K562 (cell line): Measurements from ENCODE around the gene FREM1. TPM values are rescaled to one million over a fixed set of nuclear protein-coding genes. Genes with fewer than 3 reads are reported as not detected.

Source experiments
- ATAC-seq: fragments of 200-7000 bp; cut with Tn5 transposase; 3 replicates; pipeline ENCODE4 v1.9.1; 2020; ENCODE audit warnings: moderate library complexity
- BruUV-seq: library from RNA; stranded (reverse); fragments of 400-500 nt; replicated peaks from 2 replicates; lab custom pipeline; 2021; lab: Mats Ljungman, UMichigan
- CTCF ChIA-PET: fragments of 300-600 bp; formaldehyde crosslinking; extraction: SDS; loops from one replicate; lab custom pipeline; 2021; ENCODE audit warnings: low intra/inter-chr PET ratio; lab: Yijun Ruan, JAX
- POLR2A ChIA-PET: fragments of 300-600, 350-650 bp; sonication (Branson Sonifier 250); formaldehyde crosslinking; extraction: SDS; loops from one replicate; lab custom pipeline; 2021; ENCODE audit warnings: antibody characterized with exemption, inconsistent platforms; lab: Yijun Ruan, JAX
- DNase-seq, 4 experiments: peaks; one replicate each; pipeline versions ENCODE4 v3.0.0 to v3.0.0-alpha.2; 2011 to 2018; ENCODE audit warnings: low spot score in 3 of 4, mixed read lengths in 3 of 4; ENCODE audit errors: extremely low read depth in 1 of 4
- FAIRE-seq: peaks from 2 replicates; lab custom pipeline; 2011; peaks lifted over from hg19 to GRCh38; lab: Jason Lieb, UNC
- H2AFZ ChIP-seq: 2 replicates; pipeline ENCODE4 v1.6.0; 2011; ENCODE audit warnings: low read depth, low read length, control low read depth, inconsistent platforms
- H3K27ac ChIP-seq: fragments of 200-600 bp; 3 replicates; pipeline ENCODE4 v1.8.0; 2011; ENCODE audit warnings: low read depth, mild to moderate bottlenecking, control low read depth, inconsistent platforms, low read length, moderate library complexity, mixed read lengths; ENCODE audit errors: extremely low read depth
- H3K27me3 ChIP-seq, 2 experiments: fragments of 300-600 bp in 1 of 2; 2 replicates in 1 of 2; 3 replicates in 1 of 2; pipeline versions ENCODE4 v1.6.0 to v1.8.0; 2011; ENCODE audit warnings: inconsistent platforms in 2 of 2, low read length in 2 of 2, mild to moderate bottlenecking in 1 of 2, mixed read lengths in 1 of 2, moderate library complexity in 1 of 2; ENCODE audit not compliant: control insufficient read depth in 2 of 2, insufficient read depth in 2 of 2
- H3K36me3 ChIP-seq: fragments of 300-600 bp; 3 replicates; pipeline ENCODE4 v1.8.0; 2011; ENCODE audit warnings: mild to moderate bottlenecking, low read length, inconsistent platforms; ENCODE audit not compliant: control insufficient read depth, insufficient read depth
- H3K4me1 ChIP-seq, 2 experiments: fragments of 200-600 bp in 1 of 2; replicated peaks in 1 of 2; 2 replicates in 1 of 2; 3 replicates in 1 of 2; pipeline versions ENCODE4 v1.5.1 to v1.8.0; 2011; ENCODE audit warnings: inconsistent platforms in 2 of 2, low read length in 2 of 2, mild to moderate bottlenecking in 1 of 2, mixed read lengths in 1 of 2, moderate library complexity in 1 of 2; ENCODE audit not compliant: control insufficient read depth in 2 of 2, insufficient read depth in 2 of 2
- H3K4me2 ChIP-seq: 2 replicates; pipeline ENCODE4 v1.6.1; 2011; ENCODE audit warnings: low read length, control low read depth, inconsistent platforms, mixed read lengths; ENCODE audit not compliant: insufficient read depth
- H3K4me3 ChIP-seq: fragments of 200-600 bp; sonication (generic), shearing (Covaris generic); 2 replicates; pipeline ENCODE4 v1.5.1; 2016; ENCODE audit warnings: control low read depth, inconsistent platforms
- H3K79me2 ChIP-seq: fragments of 200-600 bp; 3 replicates; pipeline ENCODE4 v1.8.0; 2011; ENCODE audit warnings: low read length, inconsistent platforms; ENCODE audit not compliant: control insufficient read depth, insufficient read depth
- H3K9ac ChIP-seq, 2 experiments: 2 replicates each; pipeline versions ENCODE4 v1.6.0 to v1.6.1; 2011; ENCODE audit warnings: low read depth in 2 of 2, low read length in 2 of 2, control low read depth in 1 of 2, inconsistent platforms in 1 of 2, mild to moderate bottlenecking in 1 of 2, mixed read lengths in 1 of 2; ENCODE audit not compliant: insufficient read depth in 1 of 2
- H3K9me1 ChIP-seq: one replicate; pipeline ENCODE4 v1.6.0; 2011; ENCODE audit warnings: inconsistent platforms, mild to moderate bottlenecking, low read length, moderate library complexity; ENCODE audit not compliant: control insufficient read depth, insufficient read depth
- H3K9me3 ChIP-seq: replicated peaks from 2 replicates; pipeline ENCODE4 v1.5.1; 2011; ENCODE audit warnings: low read depth, low read length, inconsistent platforms; ENCODE audit not compliant: control insufficient read depth, insufficient read depth
- H4K20me1 ChIP-seq: replicated peaks from 2 replicates; pipeline ENCODE4 v1.6.1; 2011; ENCODE audit warnings: low read length, inconsistent platforms, mixed read lengths; ENCODE audit not compliant: control insufficient read depth, insufficient read depth
- ASH1L ChIP-seq: fragments of 450-650 bp; IDR thresholded peaks from 2 replicates; pipeline ENCODE4 v1.6.1; 2018; ENCODE audit warnings: borderline replicate concordance, mild to moderate bottlenecking, low read depth; ENCODE audit not compliant: partially characterized antibody
- CHD4 ChIP-seq: fragments of 200-600 bp; sonication (generic); IDR thresholded peaks from 3 replicates; pipeline ENCODE4 v1.6.1; 2012; ENCODE audit warnings: low read depth, mild to moderate bottlenecking, mixed read lengths, low read length, inconsistent platforms; ENCODE audit not compliant: insufficient read depth, insufficient replicate concordance, poor library complexity, severe bottlenecking
- EGR1 ChIP-seq: fragments of 450-650 bp; conservative IDR thresholded peaks from 2 replicates; pipeline ENCODE4 v1.6.1; 2017; ENCODE audit warnings: mild to moderate bottlenecking
- EP400 ChIP-seq: fragments of 450-650 bp; IDR thresholded peaks from 2 replicates; pipeline ENCODE4 v1.6.1; 2017; ENCODE audit warnings: antibody characterized with exemption, mild to moderate bottlenecking, moderate library complexity
- PURB ChIP-seq: sonication (generic); formaldehyde crosslinking; IDR thresholded peaks from 2 replicates; pipeline ENCODE4 v1.9.0; 2021; ENCODE audit warnings: low read depth, mild to moderate bottlenecking, missing genetic modification reagents
- SMARCB1 ChIP-seq: IDR thresholded peaks from 2 replicates; pipeline ENCODE4 v1.6.1; 2011; ENCODE audit warnings: improper control_type of control experiment, low read depth; ENCODE audit not compliant: insufficient read length
- TAL1 ChIP-seq: fragments of 450-650 bp; IDR thresholded peaks from 2 replicates; pipeline ENCODE4 v1.6.1; 2016; ENCODE audit warnings: mild to moderate bottlenecking
- WGBS: fragments of 100-300 bp; shearing (Covaris generic); methylation state at CpG from one replicate; pipeline ENCODE4 v1.1.6; 2016; ENCODE audit warnings: low coverage, mixed read lengths; ENCODE audit not compliant: insufficient coverage; ENCODE audit errors: missing lambda C conversion rate; 5-methylcytosine and 5-hydroxymethylcytosine counted together
- in situ Hi-C: fragments of 300-500 bp; cut with MboI; formaldehyde crosslinking; loops from 4 replicates; pipeline ENCODE4 v1.15.0; 2018; ENCODE audit warnings: inconsistent platforms, mixed read lengths
- intact Hi-C: fragments of 100-400 bp; cut with micrococcal nuclease; formaldehyde crosslinking; loops from 2 replicates; pipeline ENCODE4 v1.14.2; 2022
- polyA plus RNA-seq, 8 experiments: library from polyadenylated mRNA; depleted of rRNA in 4 of 8; stranded (reverse) in 5 of 8; unstranded in 3 of 8; fragments of >200 nt; fragmentation: Nextera tagmentation in 2 of 8; fragmentation: Illumina TruSeq in 1 of 8; extraction: Ambion mirVana in 2 of 8; extraction: Trizol in 1 of 8; gene quantifications; 2 replicates each; pipeline versions ENCODE4 v1.2.1 to v1.2.3, GENCODE V29; 2011 to 2014; ENCODE audit warnings: inconsistent platforms in 1 of 8, missing spikeins in 1 of 8
- total RNA-seq, 7 experiments: library from RNA; depleted of rRNA in 6 of 7; stranded (reverse); fragments of >200 nt in 6 of 7; fragmentation: Illumina TruSeq in 2 of 7; extraction: Trizol in 2 of 7; gene quantifications; 2 replicates each; pipeline versions ENCODE4 v1.2.1 to v1.2.3, GENCODE V29; 2011 to 2021; ENCODE audit warnings: low replicate concordance in 1 of 7
- TF ChIP-seq, protein P1 (sequence below): fragments of 450-650 bp; IDR thresholded peaks from 2 replicates; pipeline ENCODE4 v1.6.1; 2016; ENCODE audit warnings: low read depth
- TF ChIP-seq, protein P2 (sequence below): fragments of 450-650 bp; IDR thresholded peaks from 2 replicates; pipeline ENCODE4 v1.6.1; 2016; ENCODE audit warnings: mild to moderate bottlenecking

FREM1 gene
- total and polyA plus RNA-seq, 9 of the 15 experiments (the other 6 are each of a cell fraction or from before 2014, with no cell fraction given) = 0.03 to 0.24 (median 0.13) TPM; not detected in 2

DNA sequence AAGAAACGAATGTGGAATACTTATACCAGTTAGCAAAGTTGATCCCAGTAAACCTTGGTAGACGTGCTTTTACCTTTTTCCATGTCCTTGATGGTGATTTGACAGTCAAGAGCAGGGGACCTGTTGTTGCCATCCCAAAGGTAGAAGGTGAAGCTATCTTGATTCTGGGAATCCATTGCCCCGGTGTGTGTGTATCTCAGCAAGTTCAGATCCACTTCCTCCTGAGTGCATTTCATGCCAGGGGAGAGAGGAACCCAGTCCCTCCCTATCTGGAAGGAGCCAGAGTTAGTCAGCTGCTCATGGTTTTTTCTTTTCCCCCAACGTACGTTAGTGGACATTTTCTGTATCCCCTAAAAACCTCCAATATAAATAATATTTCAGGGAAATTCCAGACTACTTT, 121.4 kb downstream of the FREM1 start:
- no peak for ATAC-seq
- Histone ChIP-seq H4K20me1 (no peaks in the 10 kb centered on the region), H2AFZ (no peak overlapping the region), H3K27ac (no peak overlapping the region), H3K4me1 (no peaks in the 10 kb centered on the region), H3K27me3 (no peaks in the 10 kb centered on the region), H3K4me2 (no peak overlapping the region), H3K9me3 (no peaks in the 10 kb centered on the region), H3K9ac (no peak overlapping the region), H3K36me3 (no peaks in the 10 kb centered on the region), H3K79me2 (no peaks in the 10 kb centered on the region), H3K4me3 (no peak overlapping the region), H3K9me1 (no peaks in the 10 kb centered on the region)
- POLR2A ChIA-PET = interaction anchor here (0.7 kb wide), 1 partner anchor 890 kb away, joined by 4 read pairs; no protein-coding TSS in a partner anchor
- in situ Hi-C loops = no loop called here
- no TSS peak for BruUV-seq
- no peak for FAIRE-seq
- intact Hi-C loops = no loop called here
- CTCF ChIA-PET = no interaction called here
- DNase-seq = no peak
- 0% methylated on average over 4 of the region's 5 CpGs for WGBS
- no peak for TF ChIP-seq ASH1L
- TF ChIP-seq SMARCB1 = no peak
- no peak for TF ChIP-seq EP400
- TF ChIP-seq, protein P1, sequence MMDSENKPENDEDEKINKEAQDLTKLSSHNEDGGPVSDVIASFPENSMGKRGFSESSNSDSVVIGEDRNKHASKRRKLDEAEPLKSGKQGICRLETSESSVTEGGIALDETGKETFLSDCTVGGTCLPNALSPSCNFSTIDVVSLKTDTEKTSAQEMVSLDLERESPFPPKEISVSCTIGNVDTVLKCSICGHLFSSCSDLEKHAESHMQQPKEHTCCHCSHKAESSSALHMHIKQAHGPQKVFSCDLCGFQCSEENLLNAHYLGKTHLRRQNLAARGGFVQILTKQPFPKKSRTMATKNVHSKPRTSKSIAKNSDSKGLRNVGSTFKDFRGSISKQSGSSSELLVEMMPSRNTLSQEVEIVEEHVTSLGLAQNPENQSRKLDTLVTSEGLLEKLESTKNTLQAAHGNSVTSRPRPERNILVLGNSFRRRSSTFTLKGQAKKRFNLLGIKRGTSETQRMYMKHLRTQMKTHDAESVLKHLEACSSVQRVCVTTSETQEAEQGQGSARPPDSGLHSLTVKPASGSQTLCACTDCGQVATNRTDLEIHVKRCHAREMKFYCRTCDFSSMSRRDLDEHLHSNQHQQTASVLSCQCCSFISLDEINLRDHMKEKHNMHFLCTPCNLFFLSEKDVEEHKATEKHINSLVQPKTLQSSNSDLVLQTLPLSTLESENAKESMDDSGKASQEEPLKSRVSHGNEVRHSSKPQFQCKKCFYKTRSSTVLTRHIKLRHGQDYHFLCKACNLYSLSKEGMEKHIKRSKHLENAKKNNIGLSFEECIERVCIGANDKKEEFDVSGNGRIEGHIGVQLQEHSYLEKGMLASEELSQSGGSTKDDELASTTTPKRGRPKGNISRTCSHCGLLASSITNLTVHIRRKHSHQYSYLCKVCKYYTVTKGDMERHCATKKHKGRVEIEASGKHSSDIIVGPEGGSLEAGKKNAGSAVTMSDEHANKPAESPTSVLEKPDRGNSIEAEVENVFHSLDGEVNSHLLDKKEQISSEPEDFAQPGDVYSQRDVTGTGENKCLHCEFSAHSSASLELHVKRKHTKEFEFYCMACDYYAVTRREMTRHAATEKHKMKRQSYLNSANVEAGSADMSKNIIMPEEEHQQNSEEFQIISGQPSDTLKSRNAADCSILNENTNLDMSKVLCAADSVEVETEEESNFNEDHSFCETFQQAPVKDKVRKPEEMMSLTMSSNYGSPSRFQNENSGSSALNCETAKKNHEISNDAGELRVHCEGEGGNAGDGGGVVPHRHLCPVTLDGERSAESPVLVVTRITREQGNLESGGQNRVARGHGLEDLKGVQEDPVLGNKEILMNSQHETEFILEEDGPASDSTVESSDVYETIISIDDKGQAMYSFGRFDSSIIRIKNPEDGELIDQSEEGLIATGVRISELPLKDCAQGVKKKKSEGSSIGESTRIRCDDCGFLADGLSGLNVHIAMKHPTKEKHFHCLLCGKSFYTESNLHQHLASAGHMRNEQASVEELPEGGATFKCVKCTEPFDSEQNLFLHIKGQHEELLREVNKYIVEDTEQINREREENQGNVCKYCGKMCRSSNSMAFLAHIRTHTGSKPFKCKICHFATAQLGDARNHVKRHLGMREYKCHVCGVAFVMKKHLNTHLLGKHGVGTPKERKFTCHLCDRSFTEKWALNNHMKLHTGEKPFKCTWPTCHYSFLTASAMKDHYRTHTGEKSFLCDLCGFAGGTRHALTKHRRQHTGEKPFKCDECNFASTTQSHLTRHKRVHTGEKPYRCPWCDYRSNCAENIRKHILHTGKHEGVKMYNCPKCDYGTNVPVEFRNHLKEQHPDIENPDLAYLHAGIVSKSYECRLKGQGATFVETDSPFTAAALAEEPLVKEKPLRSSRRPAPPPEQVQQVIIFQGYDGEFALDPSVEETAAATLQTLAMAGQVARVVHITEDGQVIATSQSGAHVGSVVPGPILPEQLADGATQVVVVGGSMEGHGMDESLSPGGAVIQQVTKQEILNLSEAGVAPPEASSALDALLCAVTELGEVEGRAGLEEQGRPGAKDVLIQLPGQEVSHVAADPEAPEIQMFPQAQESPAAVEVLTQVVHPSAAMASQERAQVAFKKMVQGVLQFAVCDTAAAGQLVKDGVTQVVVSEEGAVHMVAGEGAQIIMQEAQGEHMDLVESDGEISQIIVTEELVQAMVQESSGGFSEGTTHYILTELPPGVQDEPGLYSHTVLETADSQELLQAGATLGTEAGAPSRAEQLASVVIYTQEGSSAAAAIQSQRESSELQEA = no peak
- TF ChIP-seq, protein P2, sequence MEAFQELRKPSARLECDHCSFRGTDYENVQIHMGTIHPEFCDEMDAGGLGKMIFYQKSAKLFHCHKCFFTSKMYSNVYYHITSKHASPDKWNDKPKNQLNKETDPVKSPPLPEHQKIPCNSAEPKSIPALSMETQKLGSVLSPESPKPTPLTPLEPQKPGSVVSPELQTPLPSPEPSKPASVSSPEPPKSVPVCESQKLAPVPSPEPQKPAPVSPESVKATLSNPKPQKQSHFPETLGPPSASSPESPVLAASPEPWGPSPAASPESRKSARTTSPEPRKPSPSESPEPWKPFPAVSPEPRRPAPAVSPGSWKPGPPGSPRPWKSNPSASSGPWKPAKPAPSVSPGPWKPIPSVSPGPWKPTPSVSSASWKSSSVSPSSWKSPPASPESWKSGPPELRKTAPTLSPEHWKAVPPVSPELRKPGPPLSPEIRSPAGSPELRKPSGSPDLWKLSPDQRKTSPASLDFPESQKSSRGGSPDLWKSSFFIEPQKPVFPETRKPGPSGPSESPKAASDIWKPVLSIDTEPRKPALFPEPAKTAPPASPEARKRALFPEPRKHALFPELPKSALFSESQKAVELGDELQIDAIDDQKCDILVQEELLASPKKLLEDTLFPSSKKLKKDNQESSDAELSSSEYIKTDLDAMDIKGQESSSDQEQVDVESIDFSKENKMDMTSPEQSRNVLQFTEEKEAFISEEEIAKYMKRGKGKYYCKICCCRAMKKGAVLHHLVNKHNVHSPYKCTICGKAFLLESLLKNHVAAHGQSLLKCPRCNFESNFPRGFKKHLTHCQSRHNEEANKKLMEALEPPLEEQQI = no peak
- TF ChIP-seq PURB = no peak
- no peak for TF ChIP-seq CHD4
- no peak for TF ChIP-seq TAL1
- no peak for TF ChIP-seq EGR1
